Esophagus squamous epithelium (tissue), 4 donors: Measurements from ENCODE around the gene ZMYND15.
A peak's percentile ranks its signal among the peaks of the same experiment; 100 is the strongest.

ENCODE experiments used
- POLR2A ChIP-seq, 4 donors: fragments of 450-650 bp; IDR thresholded peaks; one replicate each; pipeline ENCODE4 v1.6.1; 2017; ENCODE audit warnings: antibody characterized with exemption in 4 of 4, mild to moderate bottlenecking in 4 of 4, moderate library complexity in 3 of 4
- TF ChIP-seq, protein P1 (sequence below), 6 experiments: fragments of 450-650 bp in 4 of 6; fragments of 200-600 bp in 2 of 6; sonication (generic) in 2 of 6; IDR thresholded peaks; one replicate each; pipeline ENCODE4 v1.5.1; 2016 to 2019; ENCODE audit warnings: antibody characterized with exemption in 6 of 6, mild to moderate bottlenecking in 4 of 6, moderate library complexity in 4 of 6

DNA sequence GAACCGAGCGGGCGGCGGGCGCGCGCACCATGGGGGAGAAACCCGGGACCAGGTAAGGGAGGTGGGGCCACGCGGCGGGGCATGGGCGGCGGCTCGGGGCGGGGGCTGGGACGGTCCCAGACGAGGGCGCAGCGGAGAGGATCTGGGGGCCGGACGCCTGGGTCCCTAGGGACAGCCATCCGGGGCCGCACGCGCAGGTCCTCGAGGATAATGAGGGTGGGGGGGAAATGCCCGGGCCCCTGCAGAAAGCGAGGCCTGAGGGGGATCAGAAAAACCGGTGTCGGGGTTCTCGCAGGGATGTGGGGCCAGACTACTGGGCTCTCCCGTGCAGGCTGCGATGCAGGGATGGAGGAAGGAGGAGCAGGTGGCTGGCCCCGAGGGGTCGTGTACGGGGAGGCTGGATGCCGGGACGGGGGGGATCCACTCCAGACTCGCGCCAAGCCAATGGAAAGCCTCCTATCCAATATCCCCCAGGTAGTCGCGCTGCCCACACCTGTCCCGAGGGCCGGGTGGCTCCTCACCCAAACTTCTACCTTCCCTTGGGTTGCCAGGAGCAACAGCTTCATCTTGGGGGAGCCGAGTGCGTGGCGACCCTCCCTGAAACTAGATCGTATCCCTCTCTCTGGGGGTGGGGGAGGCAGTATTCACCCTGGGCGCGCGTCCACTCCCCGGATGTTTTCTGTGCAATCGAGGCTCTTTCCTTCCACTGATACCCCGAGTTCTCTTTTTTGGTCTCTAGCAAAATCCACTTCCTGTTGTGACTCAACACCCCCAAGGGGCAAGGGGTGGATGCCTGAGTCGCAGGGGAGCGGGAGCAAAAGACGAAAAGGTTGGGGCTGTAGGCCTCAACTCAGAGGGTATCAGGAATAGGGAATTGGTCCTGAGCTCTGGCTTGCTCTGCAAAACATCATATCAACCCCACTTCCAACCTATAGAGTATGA, 28.7 kb upstream of the ZMYND15 start:
- TF ChIP-seq, protein P1, sequence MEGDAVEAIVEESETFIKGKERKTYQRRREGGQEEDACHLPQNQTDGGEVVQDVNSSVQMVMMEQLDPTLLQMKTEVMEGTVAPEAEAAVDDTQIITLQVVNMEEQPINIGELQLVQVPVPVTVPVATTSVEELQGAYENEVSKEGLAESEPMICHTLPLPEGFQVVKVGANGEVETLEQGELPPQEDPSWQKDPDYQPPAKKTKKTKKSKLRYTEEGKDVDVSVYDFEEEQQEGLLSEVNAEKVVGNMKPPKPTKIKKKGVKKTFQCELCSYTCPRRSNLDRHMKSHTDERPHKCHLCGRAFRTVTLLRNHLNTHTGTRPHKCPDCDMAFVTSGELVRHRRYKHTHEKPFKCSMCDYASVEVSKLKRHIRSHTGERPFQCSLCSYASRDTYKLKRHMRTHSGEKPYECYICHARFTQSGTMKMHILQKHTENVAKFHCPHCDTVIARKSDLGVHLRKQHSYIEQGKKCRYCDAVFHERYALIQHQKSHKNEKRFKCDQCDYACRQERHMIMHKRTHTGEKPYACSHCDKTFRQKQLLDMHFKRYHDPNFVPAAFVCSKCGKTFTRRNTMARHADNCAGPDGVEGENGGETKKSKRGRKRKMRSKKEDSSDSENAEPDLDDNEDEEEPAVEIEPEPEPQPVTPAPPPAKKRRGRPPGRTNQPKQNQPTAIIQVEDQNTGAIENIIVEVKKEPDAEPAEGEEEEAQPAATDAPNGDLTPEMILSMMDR (IDR thresholded peaks at IDR 0.05) = no peak
- peak in 2 of 4 donors; percentile 29 to 66 for TF ChIP-seq POLR2A (IDR thresholded peaks at IDR 0.05)
